AG09319 (cell line): ENCODE results near the gene NOP16.

Experiments used
- DNase-seq: peaks from one replicate; pipeline ENCODE4 v3.0.0-alpha.2; 2010; ENCODE audit warnings: low read depth; ENCODE audit errors: extremely low read depth
- TF ChIP-seq, protein P1 (sequence below): IDR thresholded peaks from 2 replicates; pipeline ENCODE4 v1.5.1; 2011; ENCODE audit warnings: low read depth, mild to moderate bottlenecking, inconsistent platforms, low read length, moderate library complexity

The NOP16 gene

DNA sequence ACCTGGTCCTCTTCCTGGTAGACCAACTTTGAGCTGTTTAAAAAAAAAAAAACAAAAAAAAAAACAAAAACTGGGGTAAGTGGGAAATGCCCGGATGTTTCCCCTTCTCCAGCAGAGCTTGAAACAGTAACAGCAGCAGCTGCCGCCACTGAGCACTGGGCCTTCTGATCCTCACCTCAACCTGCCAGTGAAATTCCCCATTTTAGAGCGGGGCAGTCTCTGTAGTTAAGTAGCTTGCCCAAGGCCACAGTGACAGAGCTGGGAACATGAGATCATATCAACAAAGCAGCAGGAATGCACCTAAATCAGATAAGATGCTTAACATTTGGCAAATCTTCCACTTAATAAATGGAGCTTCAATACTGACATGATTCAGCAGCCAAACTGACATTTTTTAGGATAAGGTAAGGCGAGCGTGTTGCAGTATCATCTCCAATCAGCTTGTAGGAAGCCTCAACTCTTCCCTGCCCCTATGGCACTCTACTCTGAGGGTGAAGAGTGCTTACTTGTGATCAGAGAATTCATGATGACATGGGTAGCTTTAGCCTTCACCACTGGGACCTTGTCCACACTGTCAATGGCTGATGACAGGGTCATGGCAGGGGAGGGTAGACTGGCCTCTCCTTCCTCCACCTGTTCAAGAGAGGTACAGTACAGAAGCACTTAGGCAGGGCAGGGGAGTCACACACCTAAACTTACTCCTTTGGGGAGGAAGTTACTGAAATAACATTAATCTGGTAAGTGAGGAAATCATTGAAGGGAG is 36.1 kb downstream of the NOP16 start:
- DNase-seq, result no peak
- TF ChIP-seq, protein P1, sequence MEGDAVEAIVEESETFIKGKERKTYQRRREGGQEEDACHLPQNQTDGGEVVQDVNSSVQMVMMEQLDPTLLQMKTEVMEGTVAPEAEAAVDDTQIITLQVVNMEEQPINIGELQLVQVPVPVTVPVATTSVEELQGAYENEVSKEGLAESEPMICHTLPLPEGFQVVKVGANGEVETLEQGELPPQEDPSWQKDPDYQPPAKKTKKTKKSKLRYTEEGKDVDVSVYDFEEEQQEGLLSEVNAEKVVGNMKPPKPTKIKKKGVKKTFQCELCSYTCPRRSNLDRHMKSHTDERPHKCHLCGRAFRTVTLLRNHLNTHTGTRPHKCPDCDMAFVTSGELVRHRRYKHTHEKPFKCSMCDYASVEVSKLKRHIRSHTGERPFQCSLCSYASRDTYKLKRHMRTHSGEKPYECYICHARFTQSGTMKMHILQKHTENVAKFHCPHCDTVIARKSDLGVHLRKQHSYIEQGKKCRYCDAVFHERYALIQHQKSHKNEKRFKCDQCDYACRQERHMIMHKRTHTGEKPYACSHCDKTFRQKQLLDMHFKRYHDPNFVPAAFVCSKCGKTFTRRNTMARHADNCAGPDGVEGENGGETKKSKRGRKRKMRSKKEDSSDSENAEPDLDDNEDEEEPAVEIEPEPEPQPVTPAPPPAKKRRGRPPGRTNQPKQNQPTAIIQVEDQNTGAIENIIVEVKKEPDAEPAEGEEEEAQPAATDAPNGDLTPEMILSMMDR, result no peak

DNA sequence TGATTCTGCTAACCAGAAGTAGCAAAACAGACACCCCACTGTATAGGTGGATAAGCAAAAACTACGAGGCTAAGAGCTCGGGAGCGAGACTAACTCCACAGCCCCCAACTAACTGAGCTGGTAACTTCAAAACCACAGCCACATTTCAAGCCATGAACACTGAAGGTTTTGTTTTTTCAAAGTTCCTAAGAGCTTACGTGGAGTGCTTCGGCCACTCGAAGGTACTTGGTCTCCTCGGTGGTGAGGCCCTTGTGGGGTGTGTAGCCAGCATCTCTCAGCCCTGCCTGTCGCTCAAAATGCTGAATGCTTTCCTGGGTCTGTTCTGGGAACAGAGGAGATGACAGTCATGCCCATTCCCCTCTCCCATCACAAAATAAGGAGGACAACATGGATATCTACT is 38.0 kb downstream of the NOP16 start:
- no peak for DNase-seq

DNA sequence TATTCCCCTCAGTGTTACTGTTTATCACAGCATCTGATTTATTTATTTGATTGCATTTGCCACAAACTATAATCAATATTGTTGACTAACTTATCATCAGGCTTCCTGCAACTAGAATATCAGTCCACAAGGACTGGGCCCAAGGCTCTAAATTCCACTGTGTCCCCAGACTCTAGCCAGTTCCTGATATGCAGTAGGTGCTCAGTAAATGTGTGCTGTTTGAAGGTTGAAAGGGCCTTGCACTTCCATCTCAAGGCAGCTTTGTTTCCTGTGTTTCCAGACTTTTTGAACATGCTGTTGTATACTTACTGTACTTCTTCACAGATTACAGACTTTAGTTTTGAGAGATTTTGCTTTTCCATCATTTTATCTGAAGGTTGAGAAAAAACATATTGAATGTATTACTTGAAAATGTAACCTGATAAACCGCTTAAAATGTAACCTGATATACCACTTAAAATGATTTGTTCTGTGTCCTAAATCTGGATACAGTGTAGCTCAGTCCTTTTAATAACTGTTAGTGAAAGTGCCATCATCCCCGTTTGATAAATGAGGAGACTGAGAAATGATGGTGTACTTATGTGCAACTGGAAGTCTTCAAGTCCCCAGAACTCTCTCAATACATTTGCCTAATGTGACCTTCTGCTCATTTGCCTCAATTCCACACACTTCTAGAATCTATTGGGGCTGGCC is 45.5 kb downstream of the NOP16 start:
- no peak for DNase-seq

More for the DNA sequence above, 38.0 kb downstream of the NOP16 start:
- TF ChIP-seq, protein P1, result no peak

DNA sequence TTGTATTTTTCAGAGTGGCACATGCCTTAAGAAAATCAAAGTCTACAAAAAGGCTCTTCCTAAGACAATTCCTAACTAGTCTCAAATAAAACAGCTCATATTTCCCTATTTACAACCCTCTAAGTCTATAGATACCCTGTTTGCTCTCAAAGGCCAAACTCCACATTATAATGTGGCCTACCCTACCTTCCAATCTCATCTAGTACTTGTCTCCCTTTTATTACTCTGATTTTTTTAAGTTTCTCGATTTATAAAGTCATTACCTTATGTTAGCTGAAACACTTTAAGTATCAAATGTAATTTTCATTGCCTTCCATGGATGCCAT is 46.3 kb downstream of the NOP16 start:
- TF ChIP-seq, protein P1, result no peak
- no peak for DNase-seq

More for the DNA sequence above, 45.5 kb downstream of the NOP16 start:
- TF ChIP-seq, protein P1, result no peak

DNA sequence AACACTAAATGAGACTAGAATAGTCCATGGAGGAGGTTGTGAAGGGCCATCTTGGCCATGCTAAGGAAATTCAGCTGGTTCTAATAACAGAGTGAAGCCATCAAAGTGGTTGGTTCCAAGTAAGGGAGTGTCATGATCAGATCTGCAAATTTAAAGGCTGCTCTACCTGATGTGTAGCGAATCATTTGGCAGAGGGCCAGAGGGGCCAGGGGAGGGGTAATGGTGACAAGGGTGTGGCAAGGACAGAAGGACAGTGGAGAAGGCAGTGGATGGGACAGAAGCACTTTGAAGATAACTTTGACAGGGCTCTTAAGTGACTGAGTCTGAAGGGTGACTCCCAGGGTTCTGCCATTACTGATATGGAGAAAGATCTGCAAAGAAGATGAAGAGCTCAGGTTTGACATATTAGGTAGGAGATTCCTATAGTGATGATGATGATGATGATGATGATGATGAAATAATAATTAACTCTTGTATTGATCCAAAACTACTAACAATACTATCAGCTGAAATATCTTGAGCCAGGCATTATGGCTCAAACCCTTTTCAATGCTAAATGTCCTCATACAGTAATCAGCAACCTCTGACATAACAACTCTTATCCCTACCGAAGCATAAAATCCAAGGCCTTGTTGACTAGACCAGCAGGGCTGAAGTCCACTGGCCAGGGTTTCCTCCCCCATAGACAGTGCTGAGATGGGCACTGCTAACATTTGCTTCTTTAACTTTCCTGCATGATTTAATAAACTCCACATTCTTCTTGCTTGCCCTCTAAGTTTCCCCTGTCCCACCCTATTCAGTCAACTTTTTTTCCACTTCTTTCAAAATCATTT is 46.9 kb downstream of the NOP16 start:
- no peak for DNase-seq
- TF ChIP-seq, protein P1, result no peak

DNA sequence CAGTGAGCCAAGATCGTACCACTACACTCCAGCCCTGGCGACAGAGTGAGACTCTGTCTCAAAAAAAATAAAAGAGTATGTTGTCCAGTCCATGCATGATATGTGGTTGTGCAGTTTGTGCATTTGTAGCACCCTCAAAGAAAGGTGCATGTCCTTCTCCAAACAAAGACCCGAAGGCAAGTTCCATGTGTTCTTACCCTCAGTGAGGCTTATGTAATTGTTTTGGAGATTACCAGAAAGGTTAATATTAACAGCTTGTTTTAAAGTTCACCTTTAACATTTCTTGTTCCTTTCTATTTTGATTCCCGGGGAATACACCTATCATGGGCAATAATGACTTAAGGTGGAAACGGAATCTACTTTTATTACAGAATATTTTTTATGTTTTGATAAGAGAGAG is 49.1 kb downstream of the NOP16 start:
- DNase-seq, result no peak
- TF ChIP-seq, protein P1, result no peak
